HepG2 (cell line): Measurements from ENCODE around the gene NUDT17. TPM values are rescaled to one million over a fixed set of nuclear protein-coding genes. Genes with fewer than 3 reads are reported as not detected.

ENCODE experiments used
- ATAC-seq: fragments of 200-7000 bp; cut with Tn5 transposase; 3 replicates; pipeline ENCODE4 v1.9.1; 2020; ENCODE audit warnings: mild to moderate bottlenecking, moderate library complexity
- BruUV-seq: library from RNA; stranded (reverse); fragments of 400-500 nt; replicated peaks from 2 replicates; lab custom pipeline; 2021; lab: Mats Ljungman, UMichigan
- CTCF ChIA-PET: fragments of 300-600 bp; formaldehyde crosslinking; extraction: SDS; loops from one replicate; lab custom pipeline; 2021; ENCODE audit warnings: low total read pairs, inconsistent platforms, low intra/inter-chr PET ratio; lab: Yijun Ruan, JAX
- POLR2A ChIA-PET: fragments of 350-600 bp; sonication (Branson Sonifier 250); formaldehyde crosslinking; loops from one replicate; lab custom pipeline; 2020; ENCODE audit warnings: antibody characterized with exemption, inconsistent platforms; lab: Yijun Ruan, JAX
- DNase-seq: peaks from one replicate; pipeline ENCODE4 v3.0.0-alpha.2; 2015; ENCODE audit warnings: low spot score
- FAIRE-seq: peaks from 3 replicates; lab custom pipeline; 2011; peaks lifted over from hg19 to GRCh38; lab: Jason Lieb, UNC
- H2AFZ ChIP-seq: one replicate; pipeline ENCODE4 v1.6.1; 2011; ENCODE audit warnings: low read length, inconsistent platforms
- H3K27ac ChIP-seq: fragments of 300-600 bp; 3 replicates; pipeline ENCODE4 v1.8.0; 2011; ENCODE audit warnings: mixed run types, mild to moderate bottlenecking, mixed read lengths, low read length, inconsistent platforms; ENCODE audit not compliant: insufficient read depth; ENCODE audit errors: extremely low read length
- H3K27me3 ChIP-seq, 2 experiments: fragments of 200-600 bp in 1 of 2; 2 replicates in 1 of 2; 3 replicates in 1 of 2; pipeline versions ENCODE4 v1.6.0 to v1.8.0; 2011; ENCODE audit warnings: low read length in 2 of 2, mild to moderate bottlenecking in 2 of 2, moderate library complexity in 2 of 2, inconsistent platforms in 1 of 2; ENCODE audit not compliant: insufficient read depth in 2 of 2, control insufficient read depth in 1 of 2
- H3K36me3 ChIP-seq, 2 experiments: fragments of 200-600 bp in 1 of 2; replicated peaks in 1 of 2; 2 replicates in 1 of 2; 3 replicates in 1 of 2; pipeline versions ENCODE4 v1.5.1 to v1.8.0; 2011; ENCODE audit warnings: low read length in 2 of 2, inconsistent platforms in 1 of 2; ENCODE audit not compliant: insufficient read depth in 2 of 2, control insufficient read depth in 1 of 2
- H3K4me1 ChIP-seq: 2 replicates; pipeline ENCODE4 v1.5.1; 2012; ENCODE audit warnings: low read length, inconsistent platforms; ENCODE audit not compliant: insufficient read depth
- H3K4me2 ChIP-seq: 2 replicates; pipeline ENCODE4 v1.6.0; 2011; ENCODE audit warnings: low read depth, low read length, inconsistent platforms
- H3K4me3 ChIP-seq, 3 experiments: fragments of 200-600 bp in 1 of 3; sonication (generic), shearing (Covaris generic) in 1 of 3; replicated peaks in 1 of 3; 2 replicates each; pipeline ENCODE4 v1.5.1; 2011 to 2016; ENCODE audit warnings: low read length in 3 of 3, inconsistent platforms in 2 of 3, low read depth in 2 of 3, mild to moderate bottlenecking in 2 of 3, control low read depth in 1 of 3, mixed read lengths in 1 of 3; ENCODE audit not compliant: insufficient read depth in 1 of 3
- H3K79me2 ChIP-seq: one replicate; pipeline ENCODE4 v1.6.1; 2011; ENCODE audit warnings: low read length, inconsistent platforms; ENCODE audit not compliant: insufficient read depth
- H3K9ac ChIP-seq: 2 replicates; pipeline ENCODE4 v1.6.0; 2011; ENCODE audit warnings: mild to moderate bottlenecking, low read depth, low read length, inconsistent platforms; ENCODE audit not compliant: insufficient read depth
- H3K9me3 ChIP-seq: 2 replicates; pipeline ENCODE4 v1.5.1; 2012; ENCODE audit warnings: mild to moderate bottlenecking, low read length
- H4K20me1 ChIP-seq: 2 replicates; pipeline ENCODE4 v1.6.0; 2011; ENCODE audit warnings: inconsistent platforms, mild to moderate bottlenecking, low read length, moderate library complexity; ENCODE audit not compliant: insufficient read depth
- ATAD3A ChIP-seq: sonication (generic); formaldehyde crosslinking; IDR thresholded peaks from 2 replicates; pipeline ENCODE4 v1.4.0; 2020; ENCODE audit warnings: missing genetic modification reagents
- CTCF ChIP-seq: sonication (generic); formaldehyde crosslinking; IDR thresholded peaks from 2 replicates; pipeline ENCODE4 v1.5.0; 2020; ENCODE audit warnings: mild to moderate bottlenecking, missing genetic modification reagents, moderate library complexity
- DPF2 ChIP-seq: sonication (generic); formaldehyde crosslinking; IDR thresholded peaks from 2 replicates; pipeline ENCODE4 v1.4.0; 2020; ENCODE audit warnings: mild to moderate bottlenecking, low read depth, missing genetic modification reagents, borderline replicate concordance
- ESRRA ChIP-seq: sonication (generic); formaldehyde crosslinking; IDR thresholded peaks from 2 replicates; pipeline ENCODE4 v1.5.1; 2020; ENCODE audit warnings: mild to moderate bottlenecking, low read depth, missing genetic modification reagents
- FOXA1 ChIP-seq, 2 experiments: fragments of 450-650 bp in 1 of 2; sonication (generic) in 1 of 2; formaldehyde crosslinking in 1 of 2; IDR thresholded peaks; 2 replicates each; pipeline versions ENCODE4 v1.4.0 to v1.6.1; 2016 to 2020; ENCODE audit warnings: missing genetic modification reagents in 1 of 2
- GATAD1 ChIP-seq: IDR thresholded peaks from 2 replicates; pipeline ENCODE4 v1.6.1; 2016; ENCODE audit warnings: missing genetic modification reagents, missing compliant biosample characterization
- MED13 ChIP-seq: sonication (generic); formaldehyde crosslinking; IDR thresholded peaks from 2 replicates; pipeline ENCODE4 v1.5.0; 2020; ENCODE audit warnings: missing genetic modification reagents
- SMC3 ChIP-seq: IDR thresholded peaks from 2 replicates; pipeline ENCODE4 v1.6.1; 2011; ENCODE audit warnings: low read length, improper control_type of control experiment
- STAG1 ChIP-seq: sonication (generic); formaldehyde crosslinking; IDR thresholded peaks from 2 replicates; pipeline ENCODE4 v1.4.0; 2020; ENCODE audit warnings: missing genetic modification reagents
- ZBTB7A ChIP-seq: sonication (generic); formaldehyde crosslinking; IDR thresholded peaks from 2 replicates; pipeline ENCODE4 v1.8.0; 2022; ENCODE audit warnings: mild to moderate bottlenecking, missing genetic modification reagents
- ZBTB7B ChIP-seq: sonication (generic); formaldehyde crosslinking; IDR thresholded peaks from 2 replicates; pipeline ENCODE4 v1.4.0; 2020; ENCODE audit warnings: missing genetic modification reagents
- ZNF367 ChIP-seq: sonication (generic); formaldehyde crosslinking; IDR thresholded peaks from 2 replicates; pipeline ENCODE4 v1.4.0; 2020; ENCODE audit warnings: missing genetic modification reagents, borderline replicate concordance
- ZNF383 ChIP-seq: sonication (generic); formaldehyde crosslinking; IDR thresholded peaks from 2 replicates; pipeline ENCODE4 v1.4.0; 2020; ENCODE audit warnings: missing genetic modification reagents, mild to moderate bottlenecking, borderline replicate concordance
- ZNF691 ChIP-seq: sonication (generic); formaldehyde crosslinking; IDR thresholded peaks from 2 replicates; pipeline ENCODE4 v1.4.0; 2020; ENCODE audit warnings: missing genetic modification reagents, low read depth, mild to moderate bottlenecking, borderline replicate concordance
- ZNF776 ChIP-seq: sonication (generic); formaldehyde crosslinking; IDR thresholded peaks from 2 replicates; pipeline ENCODE4 v1.4.0; 2020; ENCODE audit warnings: mild to moderate bottlenecking, missing genetic modification reagents
- WGBS: methylation state at CpG from one replicate; pipeline ENCODE4 v1.1.6; 2017; ENCODE audit warnings: low lambda C conversion rate; 5-methylcytosine and 5-hydroxymethylcytosine counted together
- in situ Hi-C: cut with HindIII; loops from 2 replicates; pipeline ENCODE4 v1.10.0; 2017; ENCODE audit warnings: low pct_unique_long_range_greater_than_20kb; ENCODE audit not compliant: extremely low pct_ligation_motif_present
- intact Hi-C: fragments of 100-400 bp; cut with micrococcal nuclease; formaldehyde crosslinking; loops from one replicate; pipeline ENCODE4 v1.10.0; 2022; ENCODE audit not compliant: unreplicated experiment
- polyA plus RNA-seq, 8 experiments: library from polyadenylated mRNA; depleted of rRNA in 3 of 8; stranded (reverse) in 7 of 8; unstranded in 1 of 8; fragments of >200 nt; fragmentation: Illumina TruSeq in 4 of 8; extraction: Trizol in 4 of 8; gene quantifications; 2 replicates each; pipeline versions ENCODE4 v1.2.1 to v1.2.3, GENCODE V29; 2011 to 2016; ENCODE audit warnings: low read depth in 4 of 8, missing spikeins in 1 of 8, mixed read lengths in 1 of 8; ENCODE audit not compliant: insufficient read depth in 1 of 8
- total RNA-seq, 5 experiments: library from RNA; depleted of rRNA; stranded (reverse); fragments of >200 nt; fragmentation: Illumina TruSeq; extraction: Trizol; gene quantifications; 2 replicates each; pipeline ENCODE4 v1.2.3, GENCODE V29; 2016; ENCODE audit warnings: low read depth in 1 of 5
- TF ChIP-seq, protein P1 (sequence below): sonication (generic); formaldehyde crosslinking; IDR thresholded peaks from 2 replicates; pipeline ENCODE4 v1.5.1; 2020; ENCODE audit warnings: missing genetic modification reagents, mild to moderate bottlenecking, borderline replicate concordance
- TF ChIP-seq, protein P2 (sequence below): sonication (generic); formaldehyde crosslinking; IDR thresholded peaks from 2 replicates; pipeline ENCODE4 v1.9.0; 2022; ENCODE audit warnings: missing genetic modification reagents, mild to moderate bottlenecking, borderline replicate concordance

Gene NUDT17
- total and polyA plus RNA-seq, 2 of the 13 experiments (the other 11 are each of a cell fraction or from before 2014, with no cell fraction given), result 2.6 to 5.8 TPM

- TF ChIP-seq, protein P1, sequence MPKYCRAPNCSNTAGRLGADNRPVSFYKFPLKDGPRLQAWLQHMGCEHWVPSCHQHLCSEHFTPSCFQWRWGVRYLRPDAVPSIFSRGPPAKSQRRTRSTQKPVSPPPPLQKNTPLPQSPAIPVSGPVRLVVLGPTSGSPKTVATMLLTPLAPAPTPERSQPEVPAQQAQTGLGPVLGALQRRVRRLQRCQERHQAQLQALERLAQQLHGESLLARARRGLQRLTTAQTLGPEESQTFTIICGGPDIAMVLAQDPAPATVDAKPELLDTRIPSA (CRISPR knock-in tag), result no peak
- TF ChIP-seq ESRRA (CRISPR knock-in tag) (no peak), CTCF (CRISPR knock-in tag) (peak; percentile 61), ZNF776 (CRISPR knock-in tag) (no peak), ZBTB7A (peak; percentile 97), ATAD3A (CRISPR knock-in tag) (no peak), STAG1 (peak; percentile 48), SMC3 (peak; percentile 28; the same call in 1 of the 2 replicates), ZNF383 (0 out of 2 replicates have a peak, but pooled peaks have one; percentile 51), ZBTB7B (CRISPR knock-in tag) (peak; percentile 75), GATAD1 (CRISPR knock-in tag) (no peak), FOXA1 (IDR thresholded peaks at IDR 0.05) (no peak), FOXA1 (CRISPR knock-in tag; IDR thresholded peaks at IDR 0.05) (peak; percentile 75), ZNF367 (CRISPR knock-in tag) (no peak), ZNF691 (peak; percentile 36; the same call in 1 of the 2 replicates), MED13 (CRISPR knock-in tag) (0 out of 2 replicates have a peak, but pooled peaks have one; percentile 14), DPF2 (CRISPR knock-in tag) (no peak)
- TF ChIP-seq, protein P2, sequence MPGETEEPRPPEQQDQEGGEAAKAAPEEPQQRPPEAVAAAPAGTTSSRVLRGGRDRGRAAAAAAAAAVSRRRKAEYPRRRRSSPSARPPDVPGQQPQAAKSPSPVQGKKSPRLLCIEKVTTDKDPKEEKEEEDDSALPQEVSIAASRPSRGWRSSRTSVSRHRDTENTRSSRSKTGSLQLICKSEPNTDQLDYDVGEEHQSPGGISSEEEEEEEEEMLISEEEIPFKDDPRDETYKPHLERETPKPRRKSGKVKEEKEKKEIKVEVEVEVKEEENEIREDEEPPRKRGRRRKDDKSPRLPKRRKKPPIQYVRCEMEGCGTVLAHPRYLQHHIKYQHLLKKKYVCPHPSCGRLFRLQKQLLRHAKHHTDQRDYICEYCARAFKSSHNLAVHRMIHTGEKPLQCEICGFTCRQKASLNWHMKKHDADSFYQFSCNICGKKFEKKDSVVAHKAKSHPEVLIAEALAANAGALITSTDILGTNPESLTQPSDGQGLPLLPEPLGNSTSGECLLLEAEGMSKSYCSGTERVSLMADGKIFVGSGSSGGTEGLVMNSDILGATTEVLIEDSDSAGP (CRISPR knock-in tag), result peak; percentile 0; the same call in 1 of the 2 replicates
- peak; percentile 76 for ATAC-seq
- peak overlapping the region; percentile 95 for H3K4me2 ChIP-seq
- ChIA-PET POLR2A (interaction anchor here (1.0 to 4.5 kb wide), 5 partner anchors 13 to 117 kb away, joined by 3 to 44 read pairs (median 13); partner anchors contain the start of genes PIAS3, POLR3C, RBM8A and RNF115), CTCF (interaction anchor here (1.2 to 2.5 kb wide), 2 partner anchors 13 to 167 kb away, joined by 3 to 14 read pairs; partner anchors contain the start of gene PIAS3)
- in situ Hi-C loops, result loop anchor here (10.0 kb wide), 1 partner anchor 169 kb away; no protein-coding TSS in a partner anchor
- no peak overlapping the region for H3K27ac ChIP-seq
- peaks cover 12% of the 10 kb centered on the region for H3K4me1 ChIP-seq
- BruUV-seq, result no TSS peak
- H3K27me3 ChIP-seq, result no peaks in the 10 kb centered on the region
- H3K9me3 ChIP-seq, result no peaks in the 10 kb centered on the region
- peak overlapping the region; percentile 55 to 78 (median 66) for H3K4me3 ChIP-seq
- intact Hi-C loops, result loop anchor here (1.0 kb wide), 1 partner anchor 64 kb away; the partner anchor contains the start of gene ITGA10
- H3K36me3 ChIP-seq, result peaks cover 13 to 25% of the 10 kb centered on the region in 2 experiments
- no peak overlapping the region for H2AFZ ChIP-seq
- peak overlapping the region; percentile 68; the same call in 1 of the 2 replicates for H3K9ac ChIP-seq
- WGBS, result 90% methylated on average over 2 of the region's 3 CpGs
- peak; percentile 67 for FAIRE-seq
- no peaks in the 10 kb centered on the region for H3K79me2 ChIP-seq
- H4K20me1 ChIP-seq, result no peaks in the 10 kb centered on the region
- peak; percentile 23 for DNase-seq
Measured at GRCh38 chr1:145846201-145846612, 777 bp downstream of the NUDT17 start.
